A673 (cell line): ENCODE measurements around the gene THOP1. TPM values are rescaled to one million over a fixed set of nuclear protein-coding genes. Genes with fewer than 3 reads are reported as not detected.
"Not testable (repeated sequence)": the region's sequence is repeated elsewhere in the genome, so short reads cannot be mapped to it uniquely, and the experiment has no call there.

ENCODE experiments used
- BruUV-seq: library from RNA; stranded (reverse); fragments of 400-500 nt; replicated peaks from 2 replicates; lab custom pipeline; 2021; lab: Mats Ljungman, UMichigan
- CTCF ChIA-PET: fragments of 300-600 bp; sonication (Branson Sonifier 250); formaldehyde crosslinking; loops from one replicate; lab custom pipeline; 2022; ENCODE audit warnings: antibody characterized with exemption; lab: Charles Lee
- POLR2A ChIA-PET: fragments of 300-600 bp; sonication (Branson Sonifier 250); formaldehyde crosslinking; loops from one replicate; lab custom pipeline; 2022; ENCODE audit warnings: antibody characterized with exemption; ENCODE audit not compliant: low non-redundant PET; lab: Charles Lee
- DNase-seq: peaks from one replicate; pipeline ENCODE4 v3.0.0-alpha.2; 2015; ENCODE audit warnings: low spot score
- H3K27ac ChIP-seq: fragments of 200-600 bp; sonication (generic); 2 replicates; pipeline ENCODE4 v1.5.1; 2016; ENCODE audit warnings: mixed run types, low read depth, mild to moderate bottlenecking, mixed read lengths, antibody characterized with exemption, low read length; ENCODE audit not compliant: poor library complexity, severe bottlenecking
- H3K27me3 ChIP-seq: fragments of 200-600 bp; sonication (generic); replicated peaks from 2 replicates; pipeline ENCODE4 v1.6.1; 2017; ENCODE audit warnings: mixed run types, low read depth, mild to moderate bottlenecking, mixed read lengths, antibody characterized with exemption, low read length; ENCODE audit not compliant: insufficient read depth, poor library complexity
- H3K36me3 ChIP-seq: fragments of 200-600 bp; sonication (generic); 2 replicates; pipeline ENCODE4 v1.6.1; 2016; ENCODE audit warnings: mixed run types, mild to moderate bottlenecking, mixed read lengths, antibody characterized with exemption, low read length; ENCODE audit not compliant: insufficient read depth, poor library complexity, severe bottlenecking
- H3K4me1 ChIP-seq: fragments of 200-600 bp; sonication (generic); 2 replicates; pipeline ENCODE4 v1.6.1; 2017; ENCODE audit warnings: mixed run types, mild to moderate bottlenecking, mixed read lengths, antibody characterized with exemption, low read length; ENCODE audit not compliant: insufficient read depth, poor library complexity, severe bottlenecking
- H3K4me3 ChIP-seq: fragments of 200-600 bp; sonication (generic); 2 replicates; pipeline ENCODE4 v1.5.1; 2016; ENCODE audit warnings: low read depth, mixed run types, mild to moderate bottlenecking, mixed read lengths, low read length; ENCODE audit not compliant: poor library complexity, severe bottlenecking
- H3K9me3 ChIP-seq: fragments of 200-600 bp; sonication (generic); 2 replicates; pipeline ENCODE4 v1.6.1; 2016; ENCODE audit warnings: mixed run types, low read depth, mild to moderate bottlenecking, mixed read lengths, antibody characterized with exemption, low read length; ENCODE audit not compliant: poor library complexity, severe bottlenecking
- CTCF ChIP-seq: fragments of 300-800, 200-600 bp; sonication (generic); conservative IDR thresholded peaks from 2 replicates; pipeline ENCODE4 v1.5.1; 2017; ENCODE audit warnings: low read depth, mild to moderate bottlenecking, antibody characterized with exemption, low read length, moderate library complexity, mixed read lengths
- EZH2 ChIP-seq: fragments of 200-600 bp; sonication (generic); IDR thresholded peaks from 2 replicates; pipeline ENCODE4 v1.6.1; 2017; ENCODE audit warnings: borderline replicate concordance, low read depth, mild to moderate bottlenecking, mixed read lengths, antibody characterized with exemption, low read length; ENCODE audit not compliant: poor library complexity, severe bottlenecking
- intact Hi-C: fragments of 100-400 bp; cut with micrococcal nuclease; formaldehyde crosslinking; loops from one replicate; pipeline ENCODE4 v1.10.0; 2022; ENCODE audit not compliant: unreplicated experiment
- total RNA-seq: library from RNA; stranded (reverse); gene quantifications from 2 replicates; pipeline ENCODE4 v1.2.3, GENCODE V29; 2021

The THOP1 gene
- total RNA-seq, 1 experiment from 2014 or later: 186 TPM

- ChIA-PET POLR2A (no interaction called here), CTCF (interaction anchor here (1.1 kb wide), 1 partner anchor 80 kb away, joined by 3 read pairs; no protein-coding TSS in a partner anchor)
- Histone ChIP-seq H3K4me1 (no peaks in the 10 kb centered on the region), H3K27me3 (no peaks in the 10 kb centered on the region), H3K36me3 (peaks cover 35% of the 10 kb centered on the region), H3K4me3 (no peak overlapping the region), H3K27ac (no peak overlapping the region), H3K9me3 (no peaks in the 10 kb centered on the region)
- no peak for DNase-seq
- intact Hi-C loops: no loop called here
- BruUV-seq: no TSS peak
- TF ChIP-seq EZH2: no peak
- no peak for TF ChIP-seq CTCF
These were observed 6.1 kb downstream of the THOP1 start for GRCh38 chr19:2791440-2791839.

- ChIA-PET POLR2A (no interaction called here), CTCF (no interaction called here)
- H3K36me3 ChIP-seq: peaks cover 38% of the 10 kb centered on the region
- intact Hi-C loops: no loop called here
- no peak overlapping the region for H3K4me3 ChIP-seq
- no peak overlapping the region for H3K27ac ChIP-seq
- H3K4me1 ChIP-seq: no peaks in the 10 kb centered on the region
- DNase-seq: no peak
- TF ChIP-seq CTCF: no peak
- no peak for TF ChIP-seq EZH2
- no TSS peak for BruUV-seq
- no peaks in the 10 kb centered on the region for H3K9me3 ChIP-seq
- no peaks in the 10 kb centered on the region for H3K27me3 ChIP-seq
These were observed 6.6 kb downstream of the THOP1 start for GRCh38 chr19:2791876-2792275.

GRCh38 chr19:2792666-2793065 lies 7.4 kb downstream of the THOP1 start:
- intact Hi-C loops, DNase-seq, BruUV-seq, H3K27me3 ChIP-seq, H3K27ac ChIP-seq, H3K4me3 ChIP-seq, H3K9me3 ChIP-seq, H3K4me1 ChIP-seq, CTCF ChIA-PET, POLR2A ChIA-PET: not testable (repeated sequence)
- H3K36me3 ChIP-seq: peaks cover 41% of the 10 kb centered on the region

DNA sequence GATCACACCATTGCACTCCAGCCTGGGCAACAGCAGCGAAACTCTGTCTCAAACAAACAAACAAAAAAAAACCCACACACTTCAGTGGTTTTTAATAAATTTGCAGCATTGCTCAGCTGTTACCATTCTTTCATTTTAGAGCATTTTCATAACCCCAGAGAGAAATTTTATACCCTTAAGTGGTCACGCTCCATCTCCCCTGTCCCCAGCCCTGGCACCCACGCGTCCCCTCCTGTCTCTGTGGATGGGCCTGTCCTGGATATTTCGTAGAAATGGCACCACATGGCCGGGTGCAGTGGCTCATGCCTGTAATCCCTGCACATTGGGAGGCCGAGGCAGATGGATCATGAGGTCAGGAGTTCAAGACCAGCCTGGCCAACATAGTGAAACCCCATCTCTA lies 7.8 kb downstream of the THOP1 start:
- Histone ChIP-seq H3K9me3 (no peaks in the 10 kb centered on the region), H3K27me3 (no peaks in the 10 kb centered on the region), H3K4me3 (no peak overlapping the region), H3K4me1 (no peaks in the 10 kb centered on the region), H3K36me3 (peaks cover 42% of the 10 kb centered on the region), H3K27ac (no peak overlapping the region)
- POLR2A ChIA-PET: no interaction called here
- no peak for DNase-seq
- no peak for TF ChIP-seq EZH2
- no peak for TF ChIP-seq CTCF
- intact Hi-C loops: no loop called here
- CTCF ChIA-PET: no interaction called here
- BruUV-seq: no TSS peak
